ENCODE measurements around the gene PANX1.

- TF ChIP-seq EZH2 (IDR thresholded peaks at IDR 0.05; ENCODE audit: borderline replicate concordance, low read length): no peak
- no peak for TF ChIP-seq CTCF (IDR thresholded peaks at IDR 0.05; ENCODE audit: low read length)
Measured at GRCh38 chr11:94168882-94169281, 40.2 kb downstream of the PANX1 start.

Measured in OCI-LY1 (cell line).